PC-9 (cell line): ENCODE results near the gene SEMA6C. TPM values are rescaled to one million over a fixed set of nuclear protein-coding genes. Genes with fewer than 3 reads are reported as not detected.

Experiments used
- BruUV-seq: library from RNA; stranded (reverse); fragments of 400-500 nt; replicated peaks from 2 replicates; lab custom pipeline; 2021; lab: Mats Ljungman, UMichigan
- CTCF ChIA-PET: fragments of 300-600 bp; sonication (Branson Sonifier 250); formaldehyde crosslinking; loops from one replicate; lab custom pipeline; 2022; ENCODE audit warnings: antibody characterized with exemption; lab: Charles Lee
- POLR2A ChIA-PET: fragments of 300-600 bp; sonication (Branson Sonifier 250); formaldehyde crosslinking; loops from one replicate; lab custom pipeline; 2022; ENCODE audit warnings: antibody characterized with exemption; ENCODE audit not compliant: unreplicated experiment; lab: Charles Lee
- DNase-seq, 2 experiments: peaks; one replicate each; pipeline versions ENCODE4 v3.0.0 to v3.0.0-alpha.2; 2015 to 2022; ENCODE audit warnings: mixed read lengths in 1 of 2
- H2AFZ ChIP-seq: fragments of 200-600 bp; sonication (generic); 2 replicates; pipeline ENCODE4 v1.8.1; 2017; ENCODE audit warnings: antibody characterized with exemption
- H3F3A ChIP-seq: fragments of 200-600 bp; sonication (generic); 2 replicates; pipeline ENCODE4 v1.8.1; 2017; ENCODE audit warnings: antibody characterized with exemption, mild to moderate bottlenecking, low read depth; ENCODE audit not compliant: insufficient read depth
- H3K27ac ChIP-seq: fragments of 200-600 bp; sonication (generic); 2 replicates; pipeline ENCODE4 v1.6.1; 2016; ENCODE audit warnings: mixed run types
- H3K27me3 ChIP-seq: fragments of 200-600 bp; sonication (generic); 2 replicates; pipeline ENCODE4 v1.6.1; 2016; ENCODE audit warnings: low read depth, mixed run types; ENCODE audit not compliant: insufficient read depth
- H3K36me3 ChIP-seq: fragments of 200-600 bp; sonication (generic); 2 replicates; pipeline ENCODE4 v1.6.1; 2016; ENCODE audit warnings: low read depth, mixed run types
- H3K4me1 ChIP-seq: fragments of 200-600 bp; sonication (generic); replicated peaks from 2 replicates; pipeline ENCODE4 v1.6.1; 2016; ENCODE audit warnings: mixed run types; ENCODE audit not compliant: insufficient read depth
- H3K4me2 ChIP-seq: fragments of 200-600 bp; sonication (generic); 2 replicates; pipeline ENCODE4 v1.6.1; 2017; ENCODE audit warnings: mixed run types
- H3K4me3 ChIP-seq: fragments of 200-600 bp; sonication (generic); 2 replicates; pipeline ENCODE4 v1.6.1; 2016; ENCODE audit warnings: mixed run types
- H3K79me2 ChIP-seq: fragments of 200-600 bp; sonication (generic); 2 replicates; pipeline ENCODE4 v1.6.1; 2017; ENCODE audit warnings: low read depth, mixed run types
- H3K9me2 ChIP-seq: fragments of 200-600 bp; sonication (generic); 2 replicates; pipeline ENCODE4 v1.8.1; 2017; ENCODE audit warnings: mild to moderate bottlenecking; ENCODE audit not compliant: insufficient read depth
- H3K9me3 ChIP-seq: fragments of 200-600 bp; sonication (generic); 2 replicates; pipeline ENCODE4 v1.8.1; 2016; ENCODE audit warnings: low read depth; ENCODE audit not compliant: insufficient read depth
- H4K20me1 ChIP-seq: fragments of 200-600 bp; sonication (generic); 2 replicates; pipeline ENCODE4 v1.8.1; 2017; ENCODE audit not compliant: insufficient read depth
- CTCF ChIP-seq: fragments of 200-600 bp; sonication (generic); conservative IDR thresholded peaks from 2 replicates; pipeline ENCODE4 v1.6.1; 2017; ENCODE audit warnings: mixed run types, antibody characterized with exemption, mild to moderate bottlenecking, moderate library complexity
- EZH2 ChIP-seq: fragments of 200-600 bp; sonication (generic); IDR thresholded peaks from 2 replicates; pipeline ENCODE4 v1.8.0; 2017; ENCODE audit warnings: antibody characterized with exemption, low read depth
- intact Hi-C: fragments of 100-400 bp; cut with micrococcal nuclease; formaldehyde crosslinking; loops from one replicate; pipeline ENCODE4 v1.10.0; 2022; ENCODE audit not compliant: unreplicated experiment
- total RNA-seq: library from RNA; stranded (reverse); gene quantifications from 2 replicates; pipeline ENCODE4 v1.2.3, GENCODE V29; 2021

Gene SEMA6C
- total RNA-seq, 1 experiment from 2014 or later = 5.6 TPM

DNA sequence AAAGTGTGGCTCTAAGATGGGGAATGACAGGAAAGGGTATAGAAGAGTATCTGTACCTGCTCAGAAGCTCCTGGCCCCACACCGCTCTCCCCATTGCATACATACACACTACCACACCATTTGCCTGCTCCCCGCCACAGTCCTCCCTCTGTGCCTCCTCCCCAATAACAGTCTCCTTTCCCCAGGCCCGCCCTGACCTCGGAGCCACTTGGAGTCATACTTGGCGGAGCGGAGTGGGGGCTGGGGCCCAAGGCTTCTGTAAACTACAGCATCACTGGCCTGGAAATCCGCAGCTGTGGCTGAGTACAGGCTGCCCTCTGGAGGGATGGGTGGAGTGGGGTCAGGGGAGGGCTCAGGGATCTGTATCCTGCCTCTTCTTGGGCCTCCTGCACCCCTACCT, 8.6 kb downstream of the SEMA6C start:
- DNase-seq = no peak
- CTCF ChIA-PET = no interaction called here

GRCh38 chr1:151135433-151136385, 10.7 kb downstream of the SEMA6C start:
- H3K27me3 ChIP-seq = peaks cover 14% of the 10 kb centered on the region; the same call in 1 of the 2 replicates
- H3F3A ChIP-seq = no peaks in the 10 kb centered on the region
- no peak for DNase-seq
- no peak overlapping the region for H2AFZ ChIP-seq
- H3K27ac ChIP-seq = no peak overlapping the region
- no peak overlapping the region for H3K4me3 ChIP-seq
- intact Hi-C loops = no loop called here
- H3K9me3 ChIP-seq = no peaks in the 10 kb centered on the region
- no peaks in the 10 kb centered on the region for H3K79me2 ChIP-seq
- POLR2A ChIA-PET = interaction anchor here (0.6 kb wide), 1 partner anchor 1327 kb away, joined by 3 read pairs; no protein-coding TSS in a partner anchor
- TF ChIP-seq CTCF (no peak), EZH2 (no peak)
- H3K36me3 ChIP-seq = no peaks in the 10 kb centered on the region
- BruUV-seq = no TSS peak
- H4K20me1 ChIP-seq = no peaks in the 10 kb centered on the region
- H3K4me1 ChIP-seq = no peaks in the 10 kb centered on the region
- no peaks in the 10 kb centered on the region for H3K9me2 ChIP-seq
- no peak overlapping the region for H3K4me2 ChIP-seq
- CTCF ChIA-PET = interaction anchor here (0.6 kb wide), 2 partner anchors 264 to 518 kb away, joined by 6 to 7 read pairs; no protein-coding TSS in a partner anchor

More for the DNA sequence above, 8.6 kb downstream of the SEMA6C start:
- POLR2A ChIA-PET = no interaction called here
- no peaks in the 10 kb centered on the region for H3K27me3 ChIP-seq
- H3K9me3 ChIP-seq = no peaks in the 10 kb centered on the region
- H3K4me1 ChIP-seq = no peaks in the 10 kb centered on the region
- no peak overlapping the region for H3K27ac ChIP-seq
- no peaks in the 10 kb centered on the region for H3K36me3 ChIP-seq
- intact Hi-C loops = no loop called here
- no peaks in the 10 kb centered on the region for H3F3A ChIP-seq
- no peak overlapping the region for H3K4me2 ChIP-seq
- no peak overlapping the region for H3K4me3 ChIP-seq
- TF ChIP-seq EZH2 (no peak), CTCF (no peak)
- H2AFZ ChIP-seq = no peak overlapping the region
- no peaks in the 10 kb centered on the region for H3K9me2 ChIP-seq
- H3K79me2 ChIP-seq = no peaks in the 10 kb centered on the region
- H4K20me1 ChIP-seq = no peaks in the 10 kb centered on the region
- BruUV-seq = no TSS peak

- Histone ChIP-seq H2AFZ (no peak overlapping the region), H3K27me3 (peaks cover 18% of the 10 kb centered on the region; the same call in 1 of the 2 replicates), H4K20me1 (no peaks in the 10 kb centered on the region), H3K9me3 (no peaks in the 10 kb centered on the region), H3K4me3 (no peak overlapping the region), H3K79me2 (no peaks in the 10 kb centered on the region), H3K9me2 (no peaks in the 10 kb centered on the region), H3F3A (peaks cover 6% of the 10 kb centered on the region; the same call in 1 of the 2 replicates), H3K36me3 (no peaks in the 10 kb centered on the region), H3K4me2 (no peak overlapping the region), H3K4me1 (no peaks in the 10 kb centered on the region), H3K27ac (no peak overlapping the region)
- ChIA-PET CTCF (interaction anchor here (0.6 kb wide), 1 partner anchor 264 kb away, joined by 6 read pairs; no protein-coding TSS in a partner anchor), POLR2A (no interaction called here)
- intact Hi-C loops = no loop called here
- no TSS peak for BruUV-seq
- TF ChIP-seq EZH2 (no peak), CTCF (no peak)
- no peak for DNase-seq
Observed at GRCh38 chr1:151134991-151135390, 11.4 kb downstream of the SEMA6C start.
